Ovary (tissue), 3 donors: ENCODE results near the gene GDPD4.

Source experiments
- CTCF ChIP-seq, 3 donors: fragments of 450-650 bp in 2 of 3; fragments of 200-600 bp in 1 of 3; IDR thresholded peaks; one replicate each; pipeline versions ENCODE4 v1.5.1 to v1.8.0; 2016 to 2022; ENCODE audit warnings: antibody characterized with exemption in 3 of 3, mild to moderate bottlenecking in 1 of 3
- EP300 ChIP-seq: sonication (generic); formaldehyde crosslinking; IDR thresholded peaks from one replicate; pipeline ENCODE4 v1.6.1; 2017; ENCODE audit warnings: antibody characterized with exemption
- POLR2A ChIP-seq: fragments of 450-650 bp; IDR thresholded peaks from one replicate; pipeline ENCODE4 v1.6.1; 2017; ENCODE audit warnings: antibody characterized with exemption, mild to moderate bottlenecking, moderate library complexity
- donor health status: DM: no; HTN: no; CAD: no.

DNA sequence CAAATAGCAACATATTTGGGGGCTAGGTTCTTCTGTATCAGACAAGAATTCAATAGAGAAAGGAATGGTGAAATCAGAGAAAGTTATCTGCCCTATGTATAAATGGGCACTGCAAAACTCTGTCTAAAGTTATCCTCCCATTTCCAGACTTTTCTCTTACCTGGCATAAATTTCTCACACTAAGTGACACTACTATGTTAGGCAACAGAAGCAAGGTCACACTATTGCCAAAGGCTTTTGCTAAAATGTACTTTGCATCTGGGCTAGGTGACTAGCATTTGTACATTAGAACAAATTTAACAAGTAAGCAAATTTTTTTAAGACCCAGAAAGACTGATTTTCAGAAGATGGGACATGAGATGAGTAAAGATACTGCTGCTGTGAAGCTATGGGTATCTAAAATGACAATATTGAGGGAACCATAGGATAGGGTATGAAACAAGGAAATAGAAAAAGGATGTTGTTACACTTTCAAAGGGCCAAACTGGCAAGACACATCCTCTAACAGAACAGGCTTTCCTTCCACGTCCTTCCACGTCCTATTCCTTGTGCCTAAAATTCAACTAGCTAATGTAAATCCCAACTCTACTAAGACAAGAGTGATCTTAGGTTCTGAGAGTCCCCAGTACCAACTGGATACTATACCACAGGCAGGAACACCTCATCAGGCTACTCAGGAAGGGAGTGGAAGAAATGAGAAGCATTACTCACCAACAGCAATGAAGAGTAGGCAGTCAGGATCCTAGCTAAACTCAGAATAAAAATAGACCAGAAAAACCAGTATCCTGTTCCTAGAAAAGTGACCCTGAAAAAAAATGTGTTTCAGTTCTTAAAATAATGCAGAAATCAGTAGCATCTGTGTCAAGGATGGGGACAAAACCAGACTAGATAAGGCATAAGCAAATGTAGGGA, 22.6 kb downstream of the GDPD4 start:
- TF ChIP-seq POLR2A (no peak), CTCF (IDR thresholded peaks at IDR 0.05) (no peak), EP300 (no peak)
